Thoracic aorta (tissue), 2 donors: ENCODE measurements around the gene NDUFAB1. TPM values are rescaled to one million over a fixed set of nuclear protein-coding genes. Genes with fewer than 3 reads are reported as not detected.

Source experiments
- ATAC-seq: fragments of 150-250 bp; one replicate; pipeline ENCODE4 v1.8.0; 2017; ENCODE audit warnings: low read depth; ENCODE audit not compliant: insufficient number of reproducible peaks, low FRiP score
- DNase-seq: peaks from one replicate; pipeline ENCODE4 v3.0.0-alpha.2; 2020; ENCODE audit warnings: low spot score
- H3K27ac ChIP-seq, 2 donors: fragments of 200-600 bp; sonication (generic); 1 replicate in 1 of 2; 2 replicates in 1 of 2; pipeline ENCODE4 v1.5.1; 2016; ENCODE audit warnings: mild to moderate bottlenecking in 2 of 2, moderate library complexity in 2 of 2
- H3K27me3 ChIP-seq: fragments of 200-600 bp; sonication (generic); replicated peaks from 2 replicates; pipeline ENCODE4 v1.6.0; 2016; ENCODE audit warnings: mild to moderate bottlenecking; ENCODE audit not compliant: insufficient read depth
- H3K36me3 ChIP-seq: fragments of 200-600 bp; sonication (generic); one replicate; pipeline ENCODE4 v1.5.1; 2016
- H3K4me1 ChIP-seq, 2 donors: fragments of 200-600 bp; sonication (generic); 1 replicate in 1 of 2; 2 replicates in 1 of 2; pipeline versions ENCODE4 v1.5.1 to v1.6.0; 2016; ENCODE audit warnings: low read depth in 2 of 2, mild to moderate bottlenecking in 1 of 2; ENCODE audit not compliant: control insufficient read depth in 1 of 2
- H3K4me3 ChIP-seq: fragments of 200-600 bp; sonication (generic); 2 replicates; pipeline ENCODE4 v1.5.1; 2016; ENCODE audit warnings: mild to moderate bottlenecking
- H3K9me3 ChIP-seq: fragments of 200-600 bp; sonication (generic); 2 replicates; pipeline ENCODE4 v1.5.1; 2016
- total RNA-seq, 2 donors: library from RNA; depleted of rRNA; stranded (reverse); fragments of >200 nt; gene quantifications; one replicate each; pipeline versions ENCODE4 v1.1.0 to v1.2.3, GENCODE V29; 2016
- TF ChIP-seq, protein P1 (sequence below): fragments of 200-600 bp; sonication (generic); IDR thresholded peaks from one replicate; pipeline ENCODE4 v1.5.1; 2019; ENCODE audit warnings: antibody characterized with exemption

Gene NDUFAB1
- total RNA-seq, 2 donors from 2014 or later, result 48.7 to 63.1 TPM

DNA sequence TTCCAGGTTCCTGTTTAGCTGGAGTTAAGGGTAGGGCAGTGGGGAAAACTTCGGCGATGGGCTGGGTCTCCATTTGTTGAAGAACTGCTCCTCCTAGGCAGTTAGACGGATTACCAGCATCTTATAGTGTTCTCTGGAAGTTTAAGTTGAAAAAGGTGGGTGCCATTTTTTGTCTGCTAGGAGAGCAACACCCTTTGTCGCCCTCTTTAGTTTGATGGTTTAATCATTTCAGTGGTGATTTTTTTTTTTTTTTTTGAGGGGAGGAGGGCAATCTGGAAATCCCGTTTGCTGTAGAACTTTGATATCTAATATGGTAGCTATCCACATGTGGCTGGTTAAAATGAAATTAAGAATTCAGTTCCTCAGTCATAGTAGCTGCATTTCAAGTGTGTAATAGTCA lies 34.5 kb downstream of the NDUFAB1 start:
- TF ChIP-seq, protein P1, sequence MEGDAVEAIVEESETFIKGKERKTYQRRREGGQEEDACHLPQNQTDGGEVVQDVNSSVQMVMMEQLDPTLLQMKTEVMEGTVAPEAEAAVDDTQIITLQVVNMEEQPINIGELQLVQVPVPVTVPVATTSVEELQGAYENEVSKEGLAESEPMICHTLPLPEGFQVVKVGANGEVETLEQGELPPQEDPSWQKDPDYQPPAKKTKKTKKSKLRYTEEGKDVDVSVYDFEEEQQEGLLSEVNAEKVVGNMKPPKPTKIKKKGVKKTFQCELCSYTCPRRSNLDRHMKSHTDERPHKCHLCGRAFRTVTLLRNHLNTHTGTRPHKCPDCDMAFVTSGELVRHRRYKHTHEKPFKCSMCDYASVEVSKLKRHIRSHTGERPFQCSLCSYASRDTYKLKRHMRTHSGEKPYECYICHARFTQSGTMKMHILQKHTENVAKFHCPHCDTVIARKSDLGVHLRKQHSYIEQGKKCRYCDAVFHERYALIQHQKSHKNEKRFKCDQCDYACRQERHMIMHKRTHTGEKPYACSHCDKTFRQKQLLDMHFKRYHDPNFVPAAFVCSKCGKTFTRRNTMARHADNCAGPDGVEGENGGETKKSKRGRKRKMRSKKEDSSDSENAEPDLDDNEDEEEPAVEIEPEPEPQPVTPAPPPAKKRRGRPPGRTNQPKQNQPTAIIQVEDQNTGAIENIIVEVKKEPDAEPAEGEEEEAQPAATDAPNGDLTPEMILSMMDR, result no peak
- Histone ChIP-seq H3K36me3 (peaks cover 62% of the 10 kb centered on the region), H3K27ac (no peak overlapping the region), H3K9me3 (no peaks in the 10 kb centered on the region), H3K4me1 (peaks cover 16 to 38% of the 10 kb centered on the region in 2 donors), H3K27me3 (no peaks in the 10 kb centered on the region), H3K4me3 (no peak overlapping the region)
- DNase-seq (no peak), ATAC-seq (no peak)

- no peaks in the 10 kb centered on the region for H3K27me3 ChIP-seq
- H3K27ac ChIP-seq, result peak overlapping the region; percentile 88 to 90
- peak overlapping the region; percentile 96 for H3K4me3 ChIP-seq
- H3K36me3 ChIP-seq, result peaks cover 33% of the 10 kb centered on the region
- no peak for DNase-seq
- H3K4me1 ChIP-seq, result peaks cover 16 to 39% of the 10 kb centered on the region in 2 donors
- TF ChIP-seq, protein P1, result no peak
- H3K9me3 ChIP-seq, result no peaks in the 10 kb centered on the region
- no peak for ATAC-seq
These were observed 38.1 kb downstream of the NDUFAB1 start for GRCh38 chr16:23557779-23558702.

DNA sequence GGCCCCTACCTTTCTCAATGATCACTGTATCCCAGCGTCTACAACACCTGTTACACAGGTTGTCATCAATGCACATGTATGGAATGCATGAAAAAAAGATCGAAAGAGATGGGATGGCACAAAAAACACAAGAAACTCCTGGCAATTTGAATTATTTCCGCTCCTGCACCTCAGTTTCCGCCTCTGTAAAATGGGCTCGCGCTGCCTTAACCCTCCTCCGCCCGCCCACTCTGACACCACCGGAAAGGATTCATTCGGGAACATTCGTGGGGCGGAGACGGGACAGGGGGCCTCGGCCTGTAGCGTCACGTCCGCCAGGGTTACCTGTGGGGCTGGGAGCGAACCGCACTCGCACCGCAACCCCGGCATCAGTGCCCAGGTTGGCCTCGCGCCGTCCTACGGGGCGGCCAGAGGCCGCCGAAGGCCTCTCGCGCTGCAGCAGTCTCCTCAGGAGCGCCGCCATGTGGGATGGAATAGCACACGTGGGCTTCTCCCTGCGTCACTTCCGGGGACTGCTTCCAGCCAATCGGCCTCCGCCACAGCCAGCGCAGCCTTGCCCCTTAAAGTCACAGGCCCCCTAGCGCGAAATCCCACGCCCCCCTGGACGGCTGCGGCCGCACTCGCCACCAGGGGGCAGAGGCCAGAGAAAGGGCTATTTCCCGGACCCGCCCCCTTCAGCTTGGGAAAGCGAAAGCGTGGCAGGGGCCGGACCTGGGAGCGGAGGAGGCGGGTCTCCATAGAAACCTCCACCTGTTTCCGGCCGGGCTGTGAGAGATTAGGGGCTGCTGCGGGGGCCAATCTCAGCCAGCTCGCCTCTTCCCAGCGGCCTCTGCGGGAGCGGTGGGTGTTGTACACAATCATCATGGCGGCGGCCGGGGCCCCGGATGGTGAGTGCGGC lies 39.0 kb downstream of the NDUFAB1 start, which contains the start of the genes EARS2 and UBFD1:
Gene EARS2 (minus strand): TSS at position 470 of the 898 bp plus-strand sequence. CDS start 7 bp downstream, at position 463.
Gene UBFD1 (plus strand): TSS at position 847 of the 898 bp plus-strand sequence. CDS start 16 bp downstream, at position 863.
- peaks cover 16 to 39% of the 10 kb centered on the region in 2 donors for H3K4me1 ChIP-seq
- no peaks in the 10 kb centered on the region for H3K9me3 ChIP-seq
- ATAC-seq (peak; percentile 96), DNase-seq (peak; percentile 94)
- peaks cover 25% of the 10 kb centered on the region for H3K36me3 ChIP-seq
- peak within 1 kb of the TSS; percentile 88 to 90 for H3K27ac ChIP-seq
- H3K27me3 ChIP-seq, result no peaks in the 10 kb centered on the region
- peak within 1 kb of the TSS; percentile 96 for H3K4me3 ChIP-seq
- TF ChIP-seq, protein P1, result peak; percentile 88

- Histone ChIP-seq H3K36me3 (peaks cover 20% of the 10 kb centered on the region), H3K9me3 (no peaks in the 10 kb centered on the region), H3K4me3 (no peak overlapping the region), H3K4me1 (peaks cover 12 to 21% of the 10 kb centered on the region in 2 donors), H3K27ac (no peak overlapping the region), H3K27me3 (no peaks in the 10 kb centered on the region)
- ATAC-seq (no peak), DNase-seq (no peak)
- TF ChIP-seq, protein P1, result no peak
These were observed 41.6 kb downstream of the NDUFAB1 start for GRCh38 chr16:23554536-23554935.
